GM12878 (cell line): Measurements from ENCODE around the gene GCSAM. TPM values are rescaled to one million over a fixed set of nuclear protein-coding genes. Genes with fewer than 3 reads are reported as not detected.

Experiments used
- ATAC-seq: fragments of 200-7000 bp; cut with Tn5 transposase; 3 replicates; pipeline ENCODE4 v1.9.1; 2020; ENCODE audit warnings: mild to moderate bottlenecking, moderate library complexity
- BruUV-seq: library from RNA; stranded (reverse); fragments of 400-500 nt; replicated peaks from 2 replicates; lab custom pipeline; 2021; lab: Mats Ljungman, UMichigan
- CTCF ChIA-PET: fragments of 300-600 bp; sonication (Branson Sonifier 250); formaldehyde crosslinking; extraction: SDS; loops from one replicate; lab custom pipeline; 2021; ENCODE audit warnings: inconsistent platforms; lab: Yijun Ruan, JAX
- POLR2A ChIA-PET: fragments of 350-600 bp; formaldehyde crosslinking; extraction: SDS; loops from one replicate; lab custom pipeline; 2021; ENCODE audit warnings: inconsistent platforms; lab: Charles Lee
- RAD21 ChIA-PET: fragments of 300-600 bp; sonication (Branson Sonifier 250); formaldehyde crosslinking; loops from one replicate; lab custom pipeline; 2023; ENCODE audit warnings: antibody characterized with exemption; ENCODE audit not compliant: unreplicated experiment; lab: Charles Lee
- SMC1A ChIA-PET: fragments of 300-600 bp; sonication (Branson Sonifier 250); formaldehyde crosslinking; loops from one replicate; lab custom pipeline; 2023; ENCODE audit not compliant: unreplicated experiment, uncharacterized antibody; lab: Charles Lee
- DNase-seq: peaks from one replicate; pipeline ENCODE4 v3.0.0-alpha.2; 2011; ENCODE audit warnings: low read depth, low spot score
- FAIRE-seq: peaks from 3 replicates; lab custom pipeline; 2011; peaks lifted over from hg19 to GRCh38; lab: Jason Lieb, UNC
- H2AFZ ChIP-seq: 2 replicates; pipeline ENCODE4 v1.6.0; 2011; ENCODE audit warnings: low read depth, low read length, control low read depth; ENCODE audit not compliant: control insufficient read depth
- H3K27ac ChIP-seq: 2 replicates; pipeline ENCODE4 v1.5.1; 2011; ENCODE audit warnings: control low read depth; ENCODE audit not compliant: control insufficient read depth, insufficient read depth
- H3K27me3 ChIP-seq, 2 experiments: replicated peaks in 1 of 2; 2 replicates each; pipeline versions ENCODE4 v1.6.0 to v1.6.1; 2011; ENCODE audit warnings: low read length in 1 of 2; ENCODE audit not compliant: control insufficient read depth in 2 of 2, insufficient read depth in 2 of 2
- H3K36me3 ChIP-seq, 2 experiments: 2 replicates each; pipeline ENCODE4 v1.5.1; 2011; ENCODE audit warnings: low read length in 1 of 2; ENCODE audit not compliant: control insufficient read depth in 2 of 2, insufficient read depth in 2 of 2
- H3K4me1 ChIP-seq: 2 replicates; pipeline ENCODE4 v1.6.1; 2011; ENCODE audit warnings: mild to moderate bottlenecking, low read length, moderate library complexity, mixed read lengths; ENCODE audit not compliant: control insufficient read depth, insufficient read depth
- H3K4me2 ChIP-seq: 2 replicates; pipeline ENCODE4 v1.6.0; 2011; ENCODE audit warnings: control low read depth; ENCODE audit not compliant: control insufficient read depth, insufficient read depth
- H3K4me3 ChIP-seq: fragments of 200-600 bp; sonication (generic); 2 replicates; pipeline ENCODE4 v1.5.1; 2016
- H3K79me2 ChIP-seq: 2 replicates; pipeline ENCODE4 v1.6.0; 2011; ENCODE audit warnings: low read length; ENCODE audit not compliant: control insufficient read depth, insufficient read depth
- H3K9ac ChIP-seq: 2 replicates; pipeline ENCODE4 v1.8.0; 2011; ENCODE audit warnings: low read length, control low read depth, mixed read lengths; ENCODE audit not compliant: control insufficient read depth, insufficient read depth
- H3K9me3 ChIP-seq: replicated peaks from 3 replicates; pipeline ENCODE4 v1.5.1; 2011; ENCODE audit warnings: mild to moderate bottlenecking, low read length; ENCODE audit not compliant: control insufficient read depth, insufficient read depth
- H4K20me1 ChIP-seq: 2 replicates; pipeline ENCODE4 v1.6.0; 2011; ENCODE audit not compliant: control insufficient read depth, insufficient read depth
- CHD1 ChIP-seq: IDR thresholded peaks from 2 replicates; pipeline ENCODE4 v1.6.1; 2012; ENCODE audit warnings: low read depth, low read length, improper control_type of control experiment
- EP300 ChIP-seq, 2 experiments: fragments of 150-350 bp in 1 of 2; IDR thresholded peaks; 2 replicates each; pipeline ENCODE4 v1.6.1; 2011 to 2012; ENCODE audit warnings: low read depth in 2 of 2, low read length in 2 of 2, borderline replicate concordance in 1 of 2, improper control_type of control experiment in 1 of 2, inconsistent platforms in 1 of 2; ENCODE audit not compliant: control insufficient read depth in 1 of 2
- GATAD2B ChIP-seq: fragments of 450-650 bp; conservative IDR thresholded peaks from 2 replicates; pipeline ENCODE4 v1.6.1; 2017; ENCODE audit warnings: low read depth, mild to moderate bottlenecking, moderate library complexity
- IKZF2 ChIP-seq, 2 experiments: fragments of 450-650 bp; IDR thresholded peaks; 2 replicates each; pipeline ENCODE4 v1.6.1; 2017; ENCODE audit warnings: mild to moderate bottlenecking in 2 of 2, moderate library complexity in 2 of 2
- MYB ChIP-seq: fragments of 150-350 bp; IDR thresholded peaks from 2 replicates; pipeline ENCODE4 v1.6.1; 2014; ENCODE audit warnings: mild to moderate bottlenecking, low read depth, low read length, borderline replicate concordance
- RBBP5 ChIP-seq: fragments of 200-600 bp; sonication (generic); conservative IDR thresholded peaks from 2 replicates; pipeline ENCODE4 v1.6.1; 2016
- SIX5 ChIP-seq: IDR thresholded peaks from 2 replicates; pipeline ENCODE4 v1.6.1; 2011; ENCODE audit warnings: mild to moderate bottlenecking, low read depth, low read length, moderate library complexity; ENCODE audit not compliant: severe bottlenecking
- SREBF2 ChIP-seq: IDR thresholded peaks from 2 replicates; pipeline ENCODE4 v1.6.1; 2012; ENCODE audit warnings: mild to moderate bottlenecking, low read length
- SUPT20H ChIP-seq: IDR thresholded peaks from 2 replicates; pipeline ENCODE4 v1.6.1; 2011; ENCODE audit warnings: low read depth, mild to moderate bottlenecking, low read length, moderate library complexity, borderline replicate concordance; ENCODE audit not compliant: control insufficient read depth
- ZSCAN29 ChIP-seq: fragments of 450-650 bp; IDR thresholded peaks from 2 replicates; pipeline ENCODE4 v1.6.1; 2017; ENCODE audit warnings: mild to moderate bottlenecking, moderate library complexity
- WGBS: methylation state at CpG from one replicate; pipeline ENCODE4 v1.1.6; 2016; ENCODE audit warnings: low lambda C conversion rate; ENCODE audit not compliant: insufficient replicate concordance, insufficient coverage; ENCODE audit errors: missing lambda C conversion rate; 5-methylcytosine and 5-hydroxymethylcytosine counted together
- in situ Hi-C: fragments of 300-500 bp; cut with MboI; formaldehyde crosslinking; loops from 9 replicates; pipeline ENCODE4 v1.14.3; 2018; ENCODE audit warnings: mixed read lengths
- intact Hi-C: fragments of 100-400 bp; cut with micrococcal nuclease; formaldehyde crosslinking; loops from one replicate; pipeline ENCODE4 v1.14.2; 2022; ENCODE audit not compliant: unreplicated experiment
- polyA plus RNA-seq, 11 experiments: library from polyadenylated mRNA; depleted of rRNA in 4 of 11; unstranded in 6 of 11; stranded (reverse) in 5 of 11; fragments of >200 nt; fragmentation: Nextera tagmentation in 4 of 11; fragmentation: Illumina TruSeq in 1 of 11; extraction: Ambion mirVana in 4 of 11; extraction: Trizol in 1 of 11; gene quantifications; 1 replicate in 1 of 11; 2 replicates in 10 of 11; pipeline versions ENCODE4 v1.2.1 to v1.2.3, GENCODE V29; 2011 to 2016; ENCODE audit warnings: inconsistent platforms in 2 of 11, missing spikeins in 2 of 11, low read depth in 1 of 11
- total RNA-seq, 4 experiments: library from RNA; depleted of rRNA in 3 of 4; stranded (reverse); fragments of >200 nt in 3 of 4; fragmentation: Illumina TruSeq in 1 of 4; extraction: Trizol in 1 of 4; gene quantifications; 2 replicates each; pipeline versions ENCODE4 v1.2.1 to v1.2.3, GENCODE V29; 2013 to 2021
- TF ChIP-seq, protein P1 (sequence below): IDR thresholded peaks from 2 replicates; pipeline ENCODE4 v1.6.1; 2011; ENCODE audit warnings: low read depth, low read length, improper control_type of control experiment, borderline replicate concordance
- TF ChIP-seq, protein P2 (sequence below), 3 experiments: IDR thresholded peaks in 2 of 3; conservative IDR thresholded peaks in 1 of 3; 2 replicates each; pipeline ENCODE4 v1.5.1; 2011; ENCODE audit warnings: low read depth in 3 of 3, low read length in 3 of 3, mild to moderate bottlenecking in 3 of 3, control low read depth in 2 of 3, moderate library complexity in 2 of 3, inconsistent platforms in 1 of 3, mixed read lengths in 1 of 3; ENCODE audit not compliant: control insufficient read depth in 2 of 3, insufficient read depth in 1 of 3; ENCODE audit errors: extremely low read depth in 1 of 3

GCSAM gene
- total and polyA plus RNA-seq, 10 of the 15 experiments (the other 5 are each of a cell fraction or from before 2014, with no cell fraction given) = 81.5 to 407 (median 107) TPM

DNA sequence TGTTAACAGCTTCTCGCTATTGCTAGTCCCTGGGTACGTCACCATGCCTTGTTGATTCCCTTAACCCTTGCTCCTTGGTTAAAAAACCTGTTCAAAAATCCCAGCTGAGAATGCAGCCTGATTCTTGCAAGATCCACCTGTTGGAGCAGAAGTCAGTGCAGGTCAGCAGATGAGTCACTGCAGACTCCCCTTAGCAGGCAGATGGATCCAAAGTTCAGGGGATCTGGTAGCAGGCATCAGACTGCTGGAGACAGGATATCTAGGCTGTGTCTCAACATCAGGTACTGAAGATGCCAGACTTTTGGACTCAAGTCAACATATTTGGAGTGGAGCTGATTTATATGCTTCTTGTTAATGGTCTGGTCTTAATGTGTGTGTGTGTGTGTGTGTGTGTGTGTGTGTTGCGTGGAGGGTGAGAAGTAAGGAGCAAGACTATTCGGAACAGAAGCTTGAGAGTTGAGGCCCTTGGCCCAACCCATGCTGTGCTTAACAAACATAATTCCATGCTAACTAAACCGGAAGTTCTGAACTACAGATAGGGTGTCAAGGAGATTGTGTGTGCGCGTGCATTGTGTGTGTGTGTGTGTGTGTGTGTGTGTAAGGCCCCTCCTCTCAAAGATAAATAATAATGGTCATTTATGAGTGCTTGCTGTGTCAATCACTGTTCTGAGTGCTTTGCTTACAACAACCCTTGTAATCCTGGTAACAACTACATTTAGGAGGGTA lies 47.9 kb downstream of the GCSAM start:
- ATAC-seq (no peak), FAIRE-seq (no peak), DNase-seq (no peak)
- no peaks in the 10 kb centered on the region; the same call in 1 of the 2 replicates for H3K4me1 ChIP-seq
- H3K27ac ChIP-seq = no peak overlapping the region
- H4K20me1 ChIP-seq = no peaks in the 10 kb centered on the region
- no peak overlapping the region for H2AFZ ChIP-seq
- CTCF ChIA-PET = interaction anchor here (0.9 kb wide), 1 partner anchor 42 kb away, joined by 3 read pairs; no protein-coding TSS in a partner anchor
- H3K9ac ChIP-seq = no peak overlapping the region
- H3K4me2 ChIP-seq = no peak overlapping the region
- no peaks in the 10 kb centered on the region for H3K9me3 ChIP-seq
- intact Hi-C loops (no loop called here), in situ Hi-C loops (no loop called here)
- SMC1A ChIA-PET = no interaction called here
- H3K36me3 ChIP-seq = no peaks in the 10 kb centered on the region
- BruUV-seq = no TSS peak
- POLR2A ChIA-PET = interaction anchor here (0.6 kb wide), 1 partner anchor 198 kb away, joined by 3 read pairs; no protein-coding TSS in a partner anchor
- no peaks in the 10 kb centered on the region for H3K79me2 ChIP-seq
- H3K27me3 ChIP-seq = peaks cover 7 to 13% of the 10 kb centered on the region in 2 experiments
- H3K4me3 ChIP-seq = no peak overlapping the region
- RAD21 ChIA-PET = no interaction called here
- 96% methylated on average over 7 of the region's 7 CpGs for WGBS
- TF ChIP-seq ZSCAN29 = no peak
- no peak for TF ChIP-seq SUPT20H
- no peak for TF ChIP-seq SIX5
- TF ChIP-seq CHD1 = no peak
- no peak for TF ChIP-seq RBBP5
- TF ChIP-seq, protein P1, sequence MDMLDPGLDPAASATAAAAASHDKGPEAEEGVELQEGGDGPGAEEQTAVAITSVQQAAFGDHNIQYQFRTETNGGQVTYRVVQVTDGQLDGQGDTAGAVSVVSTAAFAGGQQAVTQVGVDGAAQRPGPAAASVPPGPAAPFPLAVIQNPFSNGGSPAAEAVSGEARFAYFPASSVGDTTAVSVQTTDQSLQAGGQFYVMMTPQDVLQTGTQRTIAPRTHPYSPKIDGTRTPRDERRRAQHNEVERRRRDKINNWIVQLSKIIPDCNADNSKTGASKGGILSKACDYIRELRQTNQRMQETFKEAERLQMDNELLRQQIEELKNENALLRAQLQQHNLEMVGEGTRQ = no peak
- TF ChIP-seq, protein P2, sequence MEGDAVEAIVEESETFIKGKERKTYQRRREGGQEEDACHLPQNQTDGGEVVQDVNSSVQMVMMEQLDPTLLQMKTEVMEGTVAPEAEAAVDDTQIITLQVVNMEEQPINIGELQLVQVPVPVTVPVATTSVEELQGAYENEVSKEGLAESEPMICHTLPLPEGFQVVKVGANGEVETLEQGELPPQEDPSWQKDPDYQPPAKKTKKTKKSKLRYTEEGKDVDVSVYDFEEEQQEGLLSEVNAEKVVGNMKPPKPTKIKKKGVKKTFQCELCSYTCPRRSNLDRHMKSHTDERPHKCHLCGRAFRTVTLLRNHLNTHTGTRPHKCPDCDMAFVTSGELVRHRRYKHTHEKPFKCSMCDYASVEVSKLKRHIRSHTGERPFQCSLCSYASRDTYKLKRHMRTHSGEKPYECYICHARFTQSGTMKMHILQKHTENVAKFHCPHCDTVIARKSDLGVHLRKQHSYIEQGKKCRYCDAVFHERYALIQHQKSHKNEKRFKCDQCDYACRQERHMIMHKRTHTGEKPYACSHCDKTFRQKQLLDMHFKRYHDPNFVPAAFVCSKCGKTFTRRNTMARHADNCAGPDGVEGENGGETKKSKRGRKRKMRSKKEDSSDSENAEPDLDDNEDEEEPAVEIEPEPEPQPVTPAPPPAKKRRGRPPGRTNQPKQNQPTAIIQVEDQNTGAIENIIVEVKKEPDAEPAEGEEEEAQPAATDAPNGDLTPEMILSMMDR (IDR thresholded peaks at IDR 0.05 in 2 of 3, conservative IDR thresholded peaks at IDR 0.05 in 1 of 3; ENCODE audit: control insufficient read depth in 2 of 3, extremely low read depth in 1 of 3, insufficient read depth in 1 of 3, low read depth in 3 of 3, low read length in 3 of 3) = no peak
- no peak for TF ChIP-seq GATAD2B
- no peak for TF ChIP-seq EP300 (IDR thresholded peaks at IDR 0.05; ENCODE audit: borderline replicate concordance in 1 of 2, control insufficient read depth in 1 of 2, low read depth in 2 of 2, low read length in 2 of 2)
- no peak for TF ChIP-seq IKZF2 (IDR thresholded peaks at IDR 0.05)
- TF ChIP-seq MYB = no peak
- TF ChIP-seq SREBF2 = no peak
